NCI-H226 (cell line): ENCODE results near the gene SLC27A6.
"Not testable (repeated sequence)": the region's sequence is repeated elsewhere in the genome, so short reads cannot be mapped to it uniquely, and the experiment has no call there.

Source experiments
- DNase-seq: peaks from one replicate; pipeline ENCODE4 v3.0.0-alpha.2; 2015

The SLC27A6 gene, protein sequence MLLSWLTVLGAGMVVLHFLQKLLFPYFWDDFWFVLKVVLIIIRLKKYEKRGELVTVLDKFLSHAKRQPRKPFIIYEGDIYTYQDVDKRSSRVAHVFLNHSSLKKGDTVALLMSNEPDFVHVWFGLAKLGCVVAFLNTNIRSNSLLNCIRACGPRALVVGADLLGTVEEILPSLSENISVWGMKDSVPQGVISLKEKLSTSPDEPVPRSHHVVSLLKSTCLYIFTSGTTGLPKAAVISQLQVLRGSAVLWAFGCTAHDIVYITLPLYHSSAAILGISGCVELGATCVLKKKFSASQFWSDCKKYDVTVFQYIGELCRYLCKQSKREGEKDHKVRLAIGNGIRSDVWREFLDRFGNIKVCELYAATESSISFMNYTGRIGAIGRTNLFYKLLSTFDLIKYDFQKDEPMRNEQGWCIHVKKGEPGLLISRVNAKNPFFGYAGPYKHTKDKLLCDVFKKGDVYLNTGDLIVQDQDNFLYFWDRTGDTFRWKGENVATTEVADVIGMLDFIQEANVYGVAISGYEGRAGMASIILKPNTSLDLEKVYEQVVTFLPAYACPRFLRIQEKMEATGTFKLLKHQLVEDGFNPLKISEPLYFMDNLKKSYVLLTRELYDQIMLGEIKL

DNA sequence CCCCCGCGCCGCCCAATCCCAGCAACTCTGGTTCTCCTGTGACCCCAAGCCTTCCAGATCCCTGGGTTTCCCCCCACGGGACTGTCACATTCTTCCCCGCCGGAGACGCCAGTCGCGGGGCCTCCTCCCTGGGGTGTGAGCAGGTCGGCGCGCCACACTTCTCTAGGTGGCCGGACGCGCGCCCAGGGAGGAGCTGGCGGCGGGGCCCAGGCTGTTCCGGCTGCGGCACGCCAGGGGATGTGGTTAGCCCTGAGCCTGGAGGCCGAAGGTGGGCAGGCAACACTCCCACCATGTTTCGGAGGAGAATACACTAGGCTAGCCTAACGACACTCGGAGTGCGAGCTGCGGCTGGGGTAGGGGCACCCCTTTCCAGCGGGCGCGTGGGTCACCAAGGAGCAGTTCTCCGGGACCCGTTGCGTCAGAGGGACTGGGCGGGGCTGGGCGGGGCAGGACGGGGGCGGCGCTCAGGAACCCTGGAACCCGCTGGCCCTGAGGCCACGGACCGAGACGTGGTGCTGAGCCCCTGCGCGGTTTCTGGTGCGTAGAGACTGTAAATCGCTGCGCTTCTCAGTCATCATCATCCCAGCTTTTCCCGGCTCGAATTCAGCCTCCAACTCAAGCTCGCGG, at the start of gene SLC27A6:
Gene SLC27A6 (plus strand): TSS at position 478 of the 627 bp plus-strand sequence. CDS start 650 bp downstream, outside the sequence.
- no peak for DNase-seq

- no peak for DNase-seq
These were observed 45.7 kb upstream of the SLC27A6 start for GRCh38 chr5:128919542-128919941.

GRCh38 chr5:128920345-128921215, 44.7 kb upstream of the SLC27A6 start:
- DNase-seq, result peak; percentile 16

- no peak for DNase-seq
These were observed 41.0 kb upstream of the SLC27A6 start for GRCh38 chr5:128924299-128924698.

DNA sequence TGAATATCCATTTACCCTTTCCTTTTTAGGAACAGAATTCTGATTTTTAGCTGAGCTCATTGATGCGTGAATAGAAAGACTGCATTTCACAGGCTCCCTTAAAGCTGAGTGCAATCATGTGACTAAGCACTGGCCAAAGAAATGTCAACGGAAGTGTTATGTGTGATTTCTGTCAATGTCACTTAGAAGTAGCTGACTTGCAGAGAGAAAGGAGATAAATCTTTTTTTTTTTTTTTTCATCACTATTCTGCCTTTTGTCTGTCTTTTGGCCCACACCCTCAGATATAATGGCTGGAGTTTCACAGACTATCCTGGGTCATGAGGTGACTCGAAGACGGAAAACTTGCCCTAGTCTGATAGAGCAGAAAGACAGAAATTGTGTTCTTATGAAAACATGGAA, 39.3 kb upstream of the SLC27A6 start:
- DNase-seq, result no peak

DNA sequence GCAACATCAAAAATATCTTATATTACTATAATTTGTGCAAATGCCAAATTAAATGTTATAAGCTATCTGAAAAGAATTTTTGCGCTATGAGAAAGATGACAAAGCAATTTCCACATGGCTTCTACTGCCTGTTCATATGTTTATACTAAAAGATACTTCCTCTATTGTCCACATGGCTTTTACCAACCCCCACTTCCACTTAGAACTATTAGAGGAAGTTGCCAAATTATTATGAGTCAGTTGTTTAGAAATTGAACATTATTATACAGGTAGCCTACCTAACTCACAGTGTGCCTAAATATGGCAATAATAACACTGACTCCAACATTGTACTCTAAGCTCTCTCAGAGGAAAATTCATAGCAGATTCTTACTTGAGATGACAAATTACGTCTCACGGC, 37.6 kb upstream of the SLC27A6 start:
- no peak for DNase-seq

GRCh38 chr5:128932232-128932631, 33.1 kb upstream of the SLC27A6 start:
- DNase-seq, result not testable (repeated sequence)

DNA sequence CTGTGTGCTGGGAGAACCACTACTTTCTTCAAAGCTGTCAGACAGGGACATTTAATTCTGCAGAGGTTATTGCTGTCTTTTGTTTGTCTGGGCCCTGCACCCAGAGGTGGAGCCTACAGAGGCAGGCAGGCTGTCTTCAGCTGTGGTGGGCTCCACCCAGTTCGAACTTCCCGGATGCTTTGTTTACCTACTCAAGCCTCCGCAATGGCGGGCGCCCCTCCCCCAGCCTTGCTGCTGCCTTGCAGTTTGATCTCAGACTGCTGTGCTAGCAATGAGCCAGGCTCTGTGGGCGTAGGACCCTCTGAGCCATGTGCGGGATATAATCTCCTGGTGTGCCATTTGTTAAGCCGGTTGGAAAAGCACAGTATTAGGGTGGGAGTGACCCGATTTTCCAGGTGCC, 22.2 kb upstream of the SLC27A6 start:
- DNase-seq, result not testable (repeated sequence)

DNA sequence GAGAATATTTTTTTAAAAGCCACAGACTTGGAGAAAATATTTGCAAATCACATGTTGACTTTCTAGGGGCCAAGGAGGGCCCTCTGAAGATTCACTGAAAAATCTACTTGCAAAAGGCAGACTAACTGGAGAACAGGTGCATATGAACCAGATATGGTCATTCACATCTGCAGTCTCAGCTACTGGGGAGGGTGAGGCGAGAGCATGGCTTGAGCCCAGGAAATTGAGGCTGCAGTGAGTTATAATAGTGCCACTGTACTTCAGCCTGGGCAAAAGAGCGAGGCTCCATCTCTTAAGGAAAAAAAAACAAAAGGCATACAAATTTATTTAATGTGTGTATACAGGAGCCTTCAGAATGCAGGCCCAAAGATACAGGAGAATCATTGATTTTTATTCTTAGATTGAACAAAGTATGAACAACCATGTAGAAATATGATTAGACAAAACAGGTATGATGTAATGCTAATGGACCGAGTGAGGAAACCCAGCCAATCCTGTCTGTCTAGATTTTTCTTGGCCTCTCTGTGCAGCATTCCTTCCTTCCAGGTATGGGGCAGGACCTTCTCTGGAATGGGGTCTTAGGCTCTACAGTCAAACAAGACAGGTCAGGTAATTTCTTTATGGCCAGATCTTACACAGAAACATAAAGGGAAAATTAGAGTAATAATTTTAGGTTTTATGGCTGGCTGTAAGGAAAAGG, 15.3 kb upstream of the SLC27A6 start:
- no peak for DNase-seq

DNA sequence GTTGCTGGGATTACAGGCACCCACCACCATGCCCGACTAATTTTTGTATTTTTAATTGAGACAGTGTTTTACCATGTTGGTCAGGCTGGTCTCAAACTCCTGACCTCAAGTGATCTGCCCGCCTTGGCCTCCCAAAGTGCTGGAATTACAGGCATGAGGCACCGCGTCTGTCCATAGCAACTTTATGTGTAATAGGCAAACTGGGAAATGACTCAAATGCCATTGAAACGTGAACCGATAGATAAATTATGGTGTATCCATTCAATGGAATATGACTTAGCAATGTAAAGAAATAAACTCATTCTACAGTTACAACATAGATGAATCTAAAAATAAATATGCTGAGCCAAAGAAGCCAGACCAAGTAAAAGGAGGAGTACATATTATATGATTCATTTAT, 14.0 kb upstream of the SLC27A6 start:
- DNase-seq, result not testable (repeated sequence)

GRCh38 chr5:128956164-128956563, 9.1 kb upstream of the SLC27A6 start:
- DNase-seq, result no peak

GRCh38 chr5:128962211-128962610, 3.1 kb upstream of the SLC27A6 start:
- DNase-seq, result no peak

DNA sequence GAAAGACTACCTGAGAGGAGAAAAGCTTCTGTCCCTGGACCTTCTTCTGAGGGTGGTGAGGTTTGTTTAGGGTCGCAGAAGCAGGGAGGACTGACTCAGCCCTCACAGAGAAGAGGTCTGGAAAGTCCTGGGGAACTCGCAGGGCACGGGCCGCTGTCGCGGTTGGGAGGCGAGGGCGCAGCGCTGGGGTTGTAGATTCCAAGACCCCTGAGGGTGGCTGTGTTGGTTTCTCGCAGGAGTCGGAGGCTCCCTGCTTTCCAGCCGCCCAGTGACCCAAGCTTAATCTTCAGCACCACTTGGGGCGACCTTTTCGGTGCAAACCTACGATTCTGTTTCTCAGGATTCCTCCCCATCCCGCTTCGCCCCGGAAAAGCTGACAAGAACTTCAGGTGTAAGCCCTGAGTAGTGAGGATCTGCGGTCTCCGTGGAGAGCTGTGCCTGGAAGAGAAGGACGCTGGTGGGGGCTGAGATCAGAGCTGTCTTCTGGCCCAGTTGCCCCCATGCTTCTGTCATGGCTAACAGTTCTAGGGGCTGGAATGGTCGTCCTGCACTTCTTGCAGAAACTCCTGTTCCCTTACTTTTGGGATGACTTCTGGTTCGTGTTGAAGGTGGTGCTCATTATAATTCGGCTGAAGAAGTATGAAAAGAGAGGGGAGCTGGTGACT, 482 bp downstream of the SLC27A6 start:
- DNase-seq, result no peak

GRCh38 chr5:128966375-128966774, 1.1 kb downstream of the SLC27A6 start:
- DNase-seq, result no peak

DNA sequence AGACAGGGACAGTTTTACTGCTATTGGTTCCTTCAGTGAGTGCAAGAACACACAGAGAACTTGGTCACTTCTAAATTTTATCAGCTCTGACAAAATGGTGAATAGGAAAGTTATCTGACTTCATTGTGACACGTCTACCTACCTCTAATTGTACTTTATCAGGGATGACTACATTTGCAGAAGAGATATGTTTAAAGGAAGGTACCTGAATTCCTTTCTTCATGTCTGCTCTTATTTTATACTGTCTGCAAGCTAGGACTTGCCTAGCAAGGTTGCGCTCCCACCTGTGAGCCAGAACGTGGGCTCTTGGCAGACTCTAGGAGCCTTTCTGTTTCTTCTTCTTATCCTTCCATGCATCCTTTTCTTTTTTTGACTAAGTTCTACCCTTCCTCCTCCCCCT, 1.6 kb downstream of the SLC27A6 start:
- no peak for DNase-seq

GRCh38 chr5:128973244-128973643, 8.0 kb downstream of the SLC27A6 start:
- no peak for DNase-seq

DNA sequence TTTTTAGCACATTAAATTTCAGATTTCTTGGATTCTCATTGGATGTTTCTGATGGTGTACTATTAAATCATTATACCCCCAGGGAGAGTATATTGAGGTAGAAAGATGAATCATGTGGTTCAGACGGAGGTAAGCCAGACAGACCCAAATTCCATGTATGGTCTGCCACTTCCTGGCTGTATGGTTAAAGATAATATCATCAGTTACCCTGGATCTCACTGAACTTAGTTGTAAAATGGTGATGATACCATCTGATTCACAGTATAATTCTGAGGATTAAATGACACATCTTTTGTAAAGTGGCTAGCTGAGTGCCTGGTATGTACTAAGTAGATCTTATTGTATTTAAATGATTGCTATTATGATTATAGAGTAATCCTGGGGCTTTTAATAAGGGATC, 9.3 kb downstream of the SLC27A6 start:
- DNase-seq, result no peak

- DNase-seq, result no peak
These were observed 14.5 kb downstream of the SLC27A6 start for GRCh38 chr5:128979761-128980160.

DNA sequence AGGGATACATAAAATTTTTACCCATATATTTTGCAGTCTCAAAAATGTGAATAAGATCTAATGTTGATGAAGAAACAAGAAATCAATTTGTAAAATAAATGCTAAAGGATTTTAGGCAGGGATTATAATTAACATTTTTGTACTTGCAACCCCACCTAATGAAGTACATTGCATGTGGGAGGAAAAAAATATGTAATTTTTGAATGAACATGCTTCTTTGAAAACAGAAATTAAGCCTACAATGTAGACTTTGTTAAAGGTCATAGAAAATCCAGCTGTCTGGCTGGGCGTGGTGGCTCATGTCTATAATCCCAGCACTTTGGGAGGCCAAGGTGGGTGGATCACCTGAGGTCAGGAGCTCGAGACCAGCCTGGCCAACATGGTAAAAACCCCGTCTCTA, 15.6 kb downstream of the SLC27A6 start:
- no peak for DNase-seq

DNA sequence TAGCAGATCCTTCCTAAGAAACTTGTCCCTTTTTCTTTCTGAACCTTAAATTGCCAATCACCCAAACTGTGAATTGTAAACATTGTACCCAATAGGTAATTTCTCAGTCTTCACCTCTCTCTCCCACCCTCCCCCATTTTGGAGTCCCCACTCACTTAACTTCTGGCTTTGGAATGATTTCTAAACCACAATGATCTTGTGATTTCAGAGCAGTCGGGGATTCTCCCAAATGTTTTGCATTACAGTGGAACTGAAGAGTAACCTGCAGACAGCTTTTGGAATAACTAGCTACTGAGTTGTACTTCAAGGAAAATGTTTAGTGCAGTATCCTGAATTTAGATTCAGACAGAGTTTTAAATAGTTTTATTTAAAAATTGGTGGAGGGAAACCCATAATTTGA, 19.2 kb downstream of the SLC27A6 start:
- no peak for DNase-seq

GRCh38 chr5:128988476-128988875, 23.2 kb downstream of the SLC27A6 start:
- no peak for DNase-seq
